ENCODE measurements around the gene SURF6.
"Not testable (repeated sequence)": the region's sequence is repeated elsewhere in the genome, so short reads cannot be mapped to it uniquely, and the experiment has no call there.

Gene SURF6

DNA sequence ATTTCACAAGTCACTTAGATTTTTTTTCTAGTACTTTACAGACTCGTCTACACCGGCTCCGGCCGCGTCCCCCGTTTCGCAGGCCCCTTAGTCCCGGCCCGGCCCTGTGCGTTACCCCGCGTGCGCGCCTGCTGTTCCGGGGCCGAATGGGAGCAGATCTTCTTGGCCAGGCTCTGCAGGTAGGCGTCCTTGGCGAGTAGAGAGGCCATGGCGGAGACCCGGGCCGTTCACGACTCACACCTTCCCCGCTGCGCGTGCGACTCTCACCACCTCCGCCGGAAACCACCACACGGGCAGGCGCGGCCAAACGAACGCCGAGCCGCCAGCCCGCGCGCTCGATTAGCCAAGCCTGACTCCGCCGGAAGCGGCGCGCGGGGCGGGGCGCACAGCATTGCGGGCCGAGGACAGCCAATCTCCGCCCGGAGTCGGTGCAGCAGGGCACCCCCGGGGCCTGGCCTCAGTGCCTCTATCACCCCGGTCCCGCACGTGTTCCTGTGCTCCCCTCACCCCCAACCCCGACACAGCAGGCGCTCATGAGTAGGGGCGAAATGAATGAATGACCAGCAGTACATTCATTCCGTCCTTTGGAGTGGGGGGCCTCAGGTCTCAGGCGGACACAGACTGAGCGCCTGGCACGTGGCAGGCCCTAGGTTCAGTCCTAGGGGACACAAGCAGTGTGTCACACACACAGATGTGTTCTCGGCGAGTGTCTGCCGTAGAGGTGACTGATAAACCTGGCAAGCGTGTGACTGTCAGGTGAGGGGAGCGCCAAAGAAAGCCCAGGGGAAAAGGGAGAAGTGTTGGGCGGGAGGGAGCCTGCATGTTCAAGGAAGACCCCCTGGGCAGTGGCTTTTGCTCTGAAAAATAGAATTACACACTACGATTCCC lies at the start of gene SURF6:
SURF6 (minus strand) TSS at position 265 of the 888 bp plus-strand sequence; CDS start at position 209, 56 bp downstream.
- DNase-seq (ENCODE audit: low read depth) = peak; percentile 48

- no peak for DNase-seq (ENCODE audit: low read depth)
Measured at GRCh38 chr9:133385452-133385851, 49.5 kb upstream of the SURF6 start.

DNA sequence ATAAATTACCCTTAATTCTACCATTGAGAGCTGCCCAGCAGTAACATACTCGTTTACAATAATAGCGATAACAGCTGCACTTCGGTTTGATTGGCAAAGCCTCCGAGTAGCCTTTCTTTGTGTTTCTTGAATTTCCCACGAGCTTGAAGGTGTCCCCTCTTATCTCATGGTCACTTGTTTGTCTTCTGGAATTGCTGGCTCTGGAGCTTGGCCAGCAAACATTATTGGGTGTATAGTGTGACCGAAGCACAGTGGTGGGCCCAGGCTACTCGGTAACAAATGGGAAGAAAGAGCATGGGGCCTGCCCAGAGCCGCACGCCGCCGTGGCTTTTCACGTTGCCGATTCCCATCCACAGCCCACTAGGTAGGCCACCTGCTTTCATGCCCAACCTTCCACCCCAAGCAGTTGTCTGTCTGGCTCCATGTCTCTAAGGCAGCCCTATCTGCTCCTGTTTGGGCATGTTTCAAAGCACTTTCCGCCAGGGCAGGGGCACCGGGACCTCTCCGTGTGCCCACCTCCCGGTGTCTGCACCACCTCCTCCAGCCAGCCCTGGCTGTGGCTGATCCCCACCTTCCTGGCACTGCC lies 48.8 kb upstream of the SURF6 start:
- no peak for DNase-seq (ENCODE audit: low read depth)

DNA sequence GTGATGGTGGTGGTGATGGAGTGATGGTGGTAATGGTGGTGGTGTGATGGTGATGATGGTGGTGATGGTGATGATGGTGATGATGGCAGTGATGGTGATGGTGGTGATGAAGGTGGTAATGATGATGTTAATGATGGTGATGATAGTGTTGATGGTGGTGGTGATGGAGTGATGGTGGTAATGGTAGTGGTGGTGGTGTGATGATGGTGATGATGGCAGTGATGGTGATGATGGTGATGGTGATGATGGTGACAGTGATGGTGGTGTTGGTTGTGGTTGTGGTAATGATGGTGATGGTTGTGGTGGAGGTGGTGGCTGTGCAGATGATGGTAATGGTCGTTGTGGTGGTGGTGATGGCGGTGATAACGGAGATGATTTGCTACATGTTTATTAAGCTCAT lies 47.5 kb upstream of the SURF6 start:
- DNase-seq (ENCODE audit: low read depth) = no peak

- DNase-seq (ENCODE audit: low read depth) = no peak
Measured at GRCh38 chr9:133382507-133383141, 46.6 kb upstream of the SURF6 start.

- no peak for DNase-seq (ENCODE audit: low read depth)
Measured at GRCh38 chr9:133380734-133381133, 44.7 kb upstream of the SURF6 start.

DNA sequence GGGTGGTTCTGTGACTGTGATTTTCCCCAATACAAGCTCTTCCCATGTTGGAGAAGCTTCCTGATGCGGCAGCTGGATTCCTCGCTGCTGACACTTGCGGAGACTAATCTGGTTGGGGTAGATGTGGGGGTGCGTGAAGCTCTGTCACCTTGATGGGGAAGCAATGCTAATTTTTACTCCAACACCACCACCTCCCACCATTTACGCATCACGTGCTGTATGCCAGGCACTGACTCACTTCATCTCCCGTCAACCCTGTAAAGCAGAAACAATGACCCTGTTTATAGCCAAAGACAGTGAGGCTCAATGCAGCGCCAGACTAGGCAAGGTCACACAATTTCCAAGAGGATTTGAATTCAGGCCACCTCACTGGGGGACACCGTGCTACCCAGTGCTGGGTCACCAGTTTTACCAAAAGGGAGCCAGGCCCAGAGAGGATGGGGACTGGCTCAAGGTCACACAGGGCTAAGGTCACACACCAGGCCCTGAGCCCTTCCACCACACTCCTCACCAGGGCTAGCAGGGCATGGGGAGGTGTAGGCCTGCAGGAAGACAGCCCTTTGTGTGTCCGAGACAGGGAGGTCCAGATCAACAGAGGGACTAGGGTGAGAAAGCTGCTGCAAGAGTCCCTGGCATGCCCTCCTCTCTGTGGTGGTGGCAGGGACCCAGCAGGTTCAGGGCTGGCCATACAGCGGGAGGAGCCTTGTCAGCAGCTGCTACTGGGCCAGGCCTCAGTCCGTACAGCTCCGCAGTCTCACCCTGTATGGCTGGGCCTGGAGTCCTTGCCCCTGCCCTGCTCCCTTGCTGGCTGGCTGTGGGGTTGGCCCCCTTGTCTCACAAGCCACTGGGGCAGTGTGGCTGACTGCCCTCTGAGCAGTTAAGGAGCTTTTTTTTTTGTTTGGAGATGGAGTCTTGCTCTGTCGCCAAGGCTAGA lies 43.4 kb upstream of the SURF6 start:
- no peak for DNase-seq (ENCODE audit: low read depth)

DNA sequence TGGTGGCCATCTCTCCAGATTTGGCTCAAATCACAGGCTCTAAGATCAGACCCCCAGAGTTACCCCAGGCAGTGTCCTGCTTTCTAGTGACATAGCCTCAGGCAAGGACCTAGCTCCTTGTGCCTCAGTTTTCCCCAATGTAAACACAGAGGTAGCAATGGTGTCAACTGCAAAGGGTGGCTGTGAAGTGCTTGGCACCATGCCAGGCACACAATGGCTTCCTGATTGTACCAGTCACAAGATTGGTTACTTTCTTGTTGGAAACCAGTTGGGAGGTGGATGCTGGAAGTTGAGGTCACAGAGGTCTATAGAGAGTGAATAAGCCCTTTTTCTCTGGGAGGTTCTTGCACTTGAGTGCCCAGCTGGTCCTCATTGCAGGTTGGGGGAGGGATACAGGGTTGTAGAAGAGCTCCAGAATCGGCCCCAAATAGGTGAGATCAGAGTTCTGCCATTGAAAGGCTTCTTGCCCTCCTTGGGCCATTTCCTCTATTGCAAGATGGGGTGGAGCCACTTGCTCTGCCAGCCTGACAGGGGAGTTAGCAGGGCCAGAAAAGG lies 42.5 kb upstream of the SURF6 start:
- no peak for DNase-seq (ENCODE audit: low read depth)

- peak; percentile 64 for DNase-seq (ENCODE audit: low read depth)
Measured at GRCh38 chr9:133377721-133378216, 41.8 kb upstream of the SURF6 start.

GRCh38 chr9:133377280-133377679 lies 41.3 kb upstream of the SURF6 start:
- not testable (repeated sequence) for DNase-seq (ENCODE audit: low read depth)

GRCh38 chr9:133375724-133376654 lies 40.0 kb upstream of the SURF6 start, which contains the start of the genes STKLD1 and SURF4:
Gene STKLD1 (plus strand): TSS chr9:133376366. CDS start chr9:133376474, 108 bp downstream.
Gene SURF4 (minus strand): TSS chr9:133376060. CDS start chr9:133375969, 91 bp downstream.
- peak; percentile 47 for DNase-seq (ENCODE audit: low read depth)

DNA sequence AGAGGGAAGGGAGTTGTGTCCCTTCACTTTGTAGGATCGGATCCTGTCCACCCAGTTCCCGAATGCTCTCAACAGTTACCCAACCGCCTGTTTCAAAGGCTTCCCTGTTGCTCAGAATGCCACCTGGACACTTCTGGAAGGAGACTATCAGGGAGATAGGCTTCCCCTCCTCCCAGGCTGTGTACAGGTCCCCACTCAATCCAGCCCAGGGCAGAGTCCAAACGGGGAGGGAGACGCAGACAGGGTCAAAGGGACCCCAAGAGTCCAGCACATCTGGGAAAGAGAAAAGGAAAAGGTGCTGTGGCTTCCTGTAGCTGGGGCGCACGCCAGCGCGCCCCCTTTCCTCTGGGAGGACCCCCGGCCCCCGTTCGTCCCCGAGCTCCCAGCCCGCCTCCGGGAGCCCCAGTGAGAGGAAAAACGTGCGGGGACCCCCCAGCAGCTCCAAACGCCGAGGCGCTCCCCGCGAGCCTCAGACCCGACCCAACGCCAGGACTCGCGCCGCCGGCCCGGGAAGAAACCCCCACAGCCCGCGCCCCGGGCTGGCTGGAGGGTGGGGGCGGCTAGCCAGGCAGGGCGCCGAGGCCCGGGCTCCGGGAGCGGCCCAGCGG lies 39.2 kb upstream of the SURF6 start:
- DNase-seq (ENCODE audit: low read depth) = no peak

- DNase-seq (ENCODE audit: low read depth) = no peak
Measured at GRCh38 chr9:133374612-133375115, 38.7 kb upstream of the SURF6 start.

- DNase-seq (ENCODE audit: low read depth) = no peak
Measured at GRCh38 chr9:133372144-133372543, 36.2 kb upstream of the SURF6 start.

- DNase-seq (ENCODE audit: low read depth) = no peak
Measured at GRCh38 chr9:133371261-133371711, 35.3 kb upstream of the SURF6 start.

DNA sequence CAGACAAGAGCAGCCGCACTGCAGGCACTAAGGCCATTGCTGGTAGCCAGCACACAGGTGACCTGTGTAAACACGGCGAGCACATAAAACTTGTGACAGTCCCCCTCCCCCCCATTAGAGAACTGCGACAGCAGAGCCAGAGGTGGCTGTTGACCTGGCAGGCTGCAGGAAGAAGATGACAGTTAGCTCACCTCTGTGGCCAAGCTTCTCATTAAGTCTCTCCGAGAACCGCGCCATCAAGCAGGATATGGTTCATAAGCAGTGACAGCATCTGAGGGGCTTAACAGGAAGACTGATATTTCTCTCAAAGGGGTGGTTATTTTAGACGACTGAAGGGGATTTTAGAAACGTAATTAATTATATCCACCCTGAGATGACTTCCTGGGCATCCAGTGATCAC lies 34.7 kb upstream of the SURF6 start:
- no peak for DNase-seq (ENCODE audit: low read depth)

GRCh38 chr9:133369933-133370332 lies 33.9 kb upstream of the SURF6 start:
- no peak for DNase-seq (ENCODE audit: low read depth)

GRCh38 chr9:133369422-133369821 lies 33.4 kb upstream of the SURF6 start:
- no peak for DNase-seq (ENCODE audit: low read depth)

DNA sequence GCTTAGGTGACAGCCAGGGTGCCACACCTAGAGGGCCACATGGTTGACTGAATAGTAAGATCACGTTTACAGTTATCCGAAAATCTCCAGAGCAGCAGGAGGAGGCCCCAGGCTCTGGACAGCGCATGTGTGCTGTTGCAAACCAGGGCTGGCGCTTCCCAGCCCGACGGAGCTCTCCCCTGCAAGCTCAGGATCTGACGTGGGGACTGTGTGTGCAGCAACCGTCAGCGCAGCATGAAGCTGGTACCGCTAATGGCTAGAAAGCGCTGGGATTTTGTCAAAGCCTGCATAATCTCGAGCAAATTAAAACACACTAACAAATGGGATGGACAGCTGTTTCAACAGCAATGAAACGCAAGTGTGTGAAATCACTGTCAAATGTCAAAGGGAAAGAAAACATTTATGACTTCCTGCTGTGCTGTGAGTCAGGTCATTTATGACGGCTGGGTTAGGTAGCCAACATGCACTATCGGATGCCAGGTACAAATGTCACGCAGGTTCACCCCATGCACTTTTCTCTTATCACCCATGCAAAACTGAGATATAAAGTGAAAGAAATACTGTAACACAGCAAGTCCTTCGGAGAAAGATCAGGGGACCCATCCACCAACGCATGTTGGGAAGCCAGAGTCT lies 32.4 kb upstream of the SURF6 start:
- no peak for DNase-seq (ENCODE audit: low read depth)

All from GM04503 (cell line).